ENCODE results near the gene CYP46A1. TPM values are rescaled to one million over a fixed set of nuclear protein-coding genes. Genes with fewer than 3 reads are reported as not detected.

CYP46A1 gene
- total and polyA plus RNA-seq, 3 donors from 2014 or later, result 2.5 to 4.6 (median 4.2) TPM

- H3K4me1 ChIP-seq, result peaks cover under 1% of the 10 kb centered on the region
- H3K4me3 ChIP-seq, result no peak overlapping the region
- H3K27ac ChIP-seq, result no peak overlapping the region
- intact Hi-C loops (cut with DNase I; ENCODE audit: low total_unique reads), result no loop called here
- H3K27me3 ChIP-seq, result no peaks in the 10 kb centered on the region
- 63 to 75% methylated on average over 7 to 16 of the region's 16 CpGs for WGBS, 2 donors
- H3K36me3 ChIP-seq (ENCODE audit: low read depth, missing control alignments), result no peaks in the 10 kb centered on the region
- no peak for TF ChIP-seq CTCF (IDR thresholded peaks at IDR 0.05)
- TF ChIP-seq POLR2A (IDR thresholded peaks at IDR 0.05), result no peak
- no peaks in the 10 kb centered on the region for H3K9me3 ChIP-seq
- DNase-seq, result no peak
Observed at GRCh38 chr14:99677231-99678140, 6.6 kb upstream of the CYP46A1 start.

GRCh38 chr14:99678198-99678597, 5.9 kb upstream of the CYP46A1 start:
- H3K4me1 ChIP-seq, result peaks cover 8% of the 10 kb centered on the region
- H3K4me3 ChIP-seq, result no peak overlapping the region
- H3K36me3 ChIP-seq (ENCODE audit: low read depth, missing control alignments), result no peaks in the 10 kb centered on the region
- no peak for TF ChIP-seq CTCF (IDR thresholded peaks at IDR 0.05)
- no peak for TF ChIP-seq POLR2A (IDR thresholded peaks at IDR 0.05)
- H3K27ac ChIP-seq, result no peak overlapping the region
- H3K9me3 ChIP-seq, result no peaks in the 10 kb centered on the region
- no peak for DNase-seq
- 91 to 97% methylated on average over 6 of the region's 6 CpGs for WGBS, 2 donors
- intact Hi-C loops (cut with DNase I; ENCODE audit: low total_unique reads), result no loop called here
- no peaks in the 10 kb centered on the region for H3K27me3 ChIP-seq

GRCh38 chr14:99679111-99679510, 5.0 kb upstream of the CYP46A1 start:
- Histone ChIP-seq H3K9me3 (no peaks in the 10 kb centered on the region), H3K27ac (no peak overlapping the region), H3K27me3 (no peaks in the 10 kb centered on the region), H3K4me1 (peaks cover 9% of the 10 kb centered on the region), H3K4me3 (no peak overlapping the region), H3K36me3 (ENCODE audit: low read depth, missing control alignments) (no peaks in the 10 kb centered on the region)
- TF ChIP-seq CTCF (IDR thresholded peaks at IDR 0.05), result no peak
- TF ChIP-seq POLR2A (IDR thresholded peaks at IDR 0.05), result no peak
- DNase-seq, result no peak
- intact Hi-C loops (cut with DNase I; ENCODE audit: low total_unique reads), result no loop called here
- 93 to 100% methylated on average over 2 of the region's 2 CpGs for WGBS, 2 donors

GRCh38 chr14:99679543-99679942, 4.6 kb upstream of the CYP46A1 start:
- no peak for DNase-seq

More at GRCh38 chr14:99679543-99679942, 4.6 kb upstream of the CYP46A1 start:
- Histone ChIP-seq H3K36me3 (ENCODE audit: low read depth, missing control alignments) (no peaks in the 10 kb centered on the region), H3K27me3 (no peaks in the 10 kb centered on the region), H3K4me3 (no peak overlapping the region), H3K9me3 (no peaks in the 10 kb centered on the region), H3K27ac (no peak overlapping the region), H3K4me1 (peaks cover 9% of the 10 kb centered on the region)
- no peak for TF ChIP-seq POLR2A (IDR thresholded peaks at IDR 0.05)
- TF ChIP-seq CTCF (IDR thresholded peaks at IDR 0.05), result no peak
- intact Hi-C loops (cut with DNase I; ENCODE audit: low total_unique reads), result no loop called here
- WGBS, 2 donors, result 82 to 90% methylated on average over 8 of the region's 8 CpGs
